GM06990 (cell line): ENCODE results near the gene ITGB1BP1.

Source experiments
- DNase-seq: peaks from one replicate; pipeline ENCODE4 v3.0.0-alpha.2; 2011; ENCODE audit not compliant: insufficient read length; ENCODE audit errors: extremely low read depth
- H3K27me3 ChIP-seq: replicated peaks from 2 replicates; pipeline ENCODE4 v1.6.0; 2011; ENCODE audit warnings: low read length; ENCODE audit not compliant: control insufficient read depth, insufficient read depth
- H3K36me3 ChIP-seq: 2 replicates; pipeline ENCODE4 v1.5.1; 2011; ENCODE audit warnings: low read length; ENCODE audit not compliant: control insufficient read depth, insufficient read depth
- H3K4me3 ChIP-seq: replicated peaks from 2 replicates; pipeline ENCODE4 v1.5.1; 2011; ENCODE audit warnings: low read depth, mild to moderate bottlenecking, control low read depth, low read length
- TF ChIP-seq, protein P1 (sequence below): IDR thresholded peaks from 2 replicates; pipeline ENCODE4 v1.5.1; 2011; ENCODE audit warnings: low read length, control low read depth, mild to moderate bottlenecking, inconsistent platforms; ENCODE audit not compliant: insufficient read depth, poor library complexity, severe bottlenecking

ITGB1BP1 gene

DNA sequence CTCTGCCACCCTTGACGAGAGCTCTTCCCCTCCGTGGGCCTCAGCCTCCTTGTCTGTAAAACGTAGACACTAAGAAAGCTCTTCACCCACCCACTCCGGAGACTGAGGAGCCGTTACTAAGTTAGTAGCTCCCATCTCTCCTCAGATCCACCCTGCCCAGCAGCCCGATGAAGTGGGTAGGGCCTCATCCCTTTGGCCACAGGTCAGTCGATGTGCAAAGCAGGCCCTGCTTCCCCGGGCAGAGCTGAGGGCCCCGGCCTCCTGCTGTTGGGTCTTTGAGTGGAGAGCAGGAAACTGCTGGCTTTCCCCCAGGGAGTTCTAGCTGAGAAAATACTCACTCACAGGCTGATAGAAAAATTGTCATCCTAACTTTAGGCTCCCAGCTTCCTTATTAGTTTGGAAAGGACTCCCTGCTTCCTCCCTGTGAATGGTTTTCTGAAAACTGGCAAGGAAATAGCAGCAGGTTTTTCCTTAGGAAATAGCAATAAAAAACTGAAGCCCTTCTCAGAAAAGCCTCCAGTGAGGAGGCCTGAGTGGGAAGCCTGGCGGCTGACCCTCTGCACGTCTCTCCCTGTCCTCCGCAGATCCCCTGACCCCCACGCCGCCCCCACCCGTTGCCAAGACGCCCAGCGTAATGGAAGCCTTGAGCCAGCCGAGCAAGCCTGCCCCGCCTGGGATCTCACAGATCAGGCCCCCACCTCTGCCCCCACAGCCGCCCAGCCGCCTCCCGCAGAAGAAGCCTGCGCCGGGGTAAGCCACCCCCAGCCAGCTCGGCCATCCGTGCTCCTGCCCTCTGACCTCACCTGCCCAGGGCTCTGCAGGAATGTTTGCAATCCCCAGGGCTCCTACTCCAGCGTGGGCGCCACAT, 30.2 kb downstream of the ITGB1BP1 start:
- TF ChIP-seq, protein P1, sequence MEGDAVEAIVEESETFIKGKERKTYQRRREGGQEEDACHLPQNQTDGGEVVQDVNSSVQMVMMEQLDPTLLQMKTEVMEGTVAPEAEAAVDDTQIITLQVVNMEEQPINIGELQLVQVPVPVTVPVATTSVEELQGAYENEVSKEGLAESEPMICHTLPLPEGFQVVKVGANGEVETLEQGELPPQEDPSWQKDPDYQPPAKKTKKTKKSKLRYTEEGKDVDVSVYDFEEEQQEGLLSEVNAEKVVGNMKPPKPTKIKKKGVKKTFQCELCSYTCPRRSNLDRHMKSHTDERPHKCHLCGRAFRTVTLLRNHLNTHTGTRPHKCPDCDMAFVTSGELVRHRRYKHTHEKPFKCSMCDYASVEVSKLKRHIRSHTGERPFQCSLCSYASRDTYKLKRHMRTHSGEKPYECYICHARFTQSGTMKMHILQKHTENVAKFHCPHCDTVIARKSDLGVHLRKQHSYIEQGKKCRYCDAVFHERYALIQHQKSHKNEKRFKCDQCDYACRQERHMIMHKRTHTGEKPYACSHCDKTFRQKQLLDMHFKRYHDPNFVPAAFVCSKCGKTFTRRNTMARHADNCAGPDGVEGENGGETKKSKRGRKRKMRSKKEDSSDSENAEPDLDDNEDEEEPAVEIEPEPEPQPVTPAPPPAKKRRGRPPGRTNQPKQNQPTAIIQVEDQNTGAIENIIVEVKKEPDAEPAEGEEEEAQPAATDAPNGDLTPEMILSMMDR = no peak
- Histone ChIP-seq H3K4me3 (no peak overlapping the region), H3K36me3 (no peaks in the 10 kb centered on the region), H3K27me3 (no peaks in the 10 kb centered on the region)
- no peak for DNase-seq

DNA sequence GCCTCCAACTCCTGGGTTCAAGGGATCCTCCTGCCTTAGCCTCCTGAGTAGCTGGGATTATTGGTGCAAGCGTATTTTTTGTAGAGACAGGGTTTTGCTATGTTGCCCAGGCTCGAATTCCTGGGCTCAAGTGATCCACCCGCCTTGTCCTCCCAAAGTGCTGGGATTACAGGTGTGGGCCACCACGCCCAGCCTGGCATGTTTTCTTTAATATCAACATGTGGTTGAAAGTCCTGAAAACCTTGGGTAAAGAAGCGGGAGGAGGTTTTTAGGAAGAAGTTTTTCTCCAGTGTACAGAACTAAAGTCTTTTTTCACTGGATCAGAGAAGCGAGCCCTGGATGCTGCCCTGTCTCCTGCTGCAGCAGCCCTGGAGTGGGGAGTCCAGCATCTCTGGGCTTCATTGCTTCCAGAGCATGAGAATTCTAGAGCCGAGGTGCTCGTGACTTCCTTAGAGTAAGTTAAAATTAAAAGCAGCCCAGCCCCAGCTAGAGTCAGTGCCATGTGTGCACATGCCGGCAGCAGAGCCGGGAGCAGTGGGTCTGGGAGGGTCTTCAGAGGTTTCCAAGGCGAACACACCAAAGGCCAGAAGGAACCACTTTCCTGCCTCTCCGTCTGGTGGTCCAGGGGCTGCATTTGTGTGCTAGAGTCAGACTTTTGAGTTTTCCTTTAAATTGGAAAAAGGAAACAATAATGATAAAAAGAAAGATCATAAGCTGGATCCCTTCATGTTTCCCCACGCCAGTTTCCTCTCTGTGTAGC, 31.2 kb downstream of the ITGB1BP1 start:
- H3K4me3 ChIP-seq = no peak overlapping the region
- no peaks in the 10 kb centered on the region for H3K27me3 ChIP-seq
- H3K36me3 ChIP-seq = no peaks in the 10 kb centered on the region
- no peak for DNase-seq
- TF ChIP-seq, protein P1 = no peak

DNA sequence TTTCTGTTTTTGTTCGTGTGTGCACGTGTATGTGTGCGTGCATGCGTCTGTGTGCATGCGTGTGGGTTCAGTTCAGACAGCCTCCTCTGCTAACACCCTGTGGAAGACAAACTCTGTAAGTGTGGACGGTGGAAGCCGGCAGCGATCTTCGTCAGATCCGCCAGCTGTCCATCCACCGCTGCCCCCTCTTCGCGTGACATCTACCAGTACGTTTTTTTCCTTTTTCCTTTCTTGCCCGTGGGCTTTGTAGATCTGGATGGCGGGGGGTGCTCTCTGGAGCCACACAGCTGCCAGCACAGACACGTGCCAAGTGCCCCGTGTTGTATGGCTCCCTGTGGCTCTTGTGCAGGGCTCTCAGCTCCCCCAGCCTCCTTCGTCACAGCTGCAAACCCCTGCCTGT, 32.3 kb downstream of the ITGB1BP1 start:
- Histone ChIP-seq H3K4me3 (no peak overlapping the region), H3K36me3 (no peaks in the 10 kb centered on the region), H3K27me3 (no peaks in the 10 kb centered on the region)
- DNase-seq = no peak
- TF ChIP-seq, protein P1 = no peak

DNA sequence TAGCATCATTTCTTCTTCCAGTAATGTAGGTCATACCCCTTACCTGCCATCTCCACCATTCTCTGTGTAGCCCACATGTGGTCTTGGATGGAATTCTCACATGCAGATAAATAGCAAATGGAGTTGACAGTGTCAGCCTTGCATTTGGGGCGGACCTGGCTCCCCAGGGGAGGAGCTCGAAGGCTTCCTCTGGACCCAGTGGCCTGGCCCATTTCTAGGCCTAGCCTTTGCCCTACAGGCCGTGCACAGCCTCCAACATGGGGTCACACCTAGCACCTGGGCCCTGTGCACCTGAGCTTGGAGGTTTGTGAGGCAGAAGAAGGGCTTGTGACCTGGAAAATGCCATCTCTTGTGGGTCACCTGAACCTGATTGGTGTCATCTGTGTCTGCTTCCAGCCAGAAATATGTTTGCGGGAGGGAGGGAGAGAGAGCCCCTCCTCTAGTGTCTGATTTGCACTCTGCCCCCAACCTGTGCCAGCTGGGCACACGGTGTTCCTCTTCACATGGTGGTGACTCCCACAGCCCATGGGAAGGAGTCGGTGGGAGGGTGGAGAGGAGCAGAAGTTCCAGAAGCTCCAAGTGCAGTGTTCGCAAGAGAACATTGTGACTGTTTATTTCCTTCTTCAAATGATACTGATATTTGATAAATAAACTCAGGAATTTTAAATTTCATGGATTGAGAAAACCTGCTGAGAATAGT, 33.0 kb downstream of the ITGB1BP1 start:
- Histone ChIP-seq H3K36me3 (no peaks in the 10 kb centered on the region), H3K4me3 (no peak overlapping the region), H3K27me3 (no peaks in the 10 kb centered on the region; the same call in 1 of the 2 replicates)
- TF ChIP-seq, protein P1 = no peak
- no peak for DNase-seq

DNA sequence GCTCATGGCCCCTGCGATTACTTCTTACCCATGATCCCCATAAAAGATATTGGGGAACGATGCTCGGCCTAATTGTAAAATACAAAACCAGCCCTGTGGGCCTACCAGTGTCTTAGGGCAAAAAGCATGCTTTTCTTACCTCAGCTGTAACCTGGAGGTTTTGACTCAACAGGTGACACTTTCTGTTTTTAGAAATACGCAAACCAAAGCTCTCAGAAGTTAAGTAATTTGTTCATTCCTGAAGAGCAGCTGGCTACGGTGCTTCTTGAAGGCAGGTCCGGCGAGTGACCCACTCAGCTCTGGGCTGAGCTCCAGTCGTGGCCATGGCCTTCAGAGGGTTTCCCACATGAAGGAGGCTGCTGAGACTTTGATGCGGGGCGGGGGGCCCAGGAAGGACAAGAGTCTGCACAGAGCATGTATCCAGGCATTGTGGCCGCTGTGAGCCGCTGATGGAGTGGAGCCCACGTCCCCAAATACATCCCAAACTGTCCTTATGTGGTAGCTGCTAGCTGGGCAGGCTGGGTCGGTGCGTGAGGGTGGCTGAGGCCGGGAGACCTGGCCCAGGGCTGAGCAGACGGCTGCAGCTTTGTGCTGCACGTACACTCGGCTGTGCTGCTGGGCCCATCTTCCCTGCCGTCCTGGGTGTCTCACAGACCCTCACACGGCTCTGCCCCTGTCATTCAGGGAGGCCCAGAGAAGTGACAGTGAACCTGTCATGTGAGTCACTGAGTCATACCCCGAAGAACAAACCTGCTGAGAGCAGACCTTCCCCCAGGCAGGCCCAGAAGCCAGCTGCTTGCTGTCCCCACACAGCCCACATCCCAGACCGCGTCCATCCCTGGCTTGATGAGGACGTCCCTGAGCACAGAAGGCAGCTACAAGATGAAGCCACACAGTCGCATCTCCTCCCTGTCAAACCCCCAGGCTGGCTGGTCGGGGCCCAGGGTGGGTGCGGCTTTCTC, 34.1 kb downstream of the ITGB1BP1 start:
- Histone ChIP-seq H3K36me3 (no peaks in the 10 kb centered on the region), H3K27me3 (no peaks in the 10 kb centered on the region; the same call in 1 of the 2 replicates), H3K4me3 (no peak overlapping the region)
- TF ChIP-seq, protein P1 = no peak
- no peak for DNase-seq
